ES-I3 (cell line): ENCODE results near the gene NIPSNAP2.
"Not testable (repeated sequence)": the region's sequence is repeated elsewhere in the genome, so short reads cannot be mapped to it uniquely, and the experiment has no call there.

ENCODE experiments used
- H3K36me3 ChIP-seq: 2 replicates; pipeline ENCODE4 v1.6.1; 2013; ENCODE audit warnings: mild to moderate bottlenecking, low read length, control low read depth, moderate library complexity; ENCODE audit not compliant: insufficient read depth
- H3K4me1 ChIP-seq: 2 replicates; pipeline ENCODE4 v1.6.1; 2013; ENCODE audit warnings: mild to moderate bottlenecking, control low read depth, low read length; ENCODE audit not compliant: insufficient read depth
- H3K9ac ChIP-seq: 2 replicates; pipeline ENCODE4 v1.6.1; 2013; ENCODE audit warnings: low read depth, mild to moderate bottlenecking, low read length, moderate library complexity
- H3K9me3 ChIP-seq: 2 replicates; pipeline ENCODE4 v1.6.1; 2013; ENCODE audit warnings: mild to moderate bottlenecking, low read length, moderate library complexity; ENCODE audit not compliant: control insufficient read depth, insufficient read depth

Gene NIPSNAP2

DNA sequence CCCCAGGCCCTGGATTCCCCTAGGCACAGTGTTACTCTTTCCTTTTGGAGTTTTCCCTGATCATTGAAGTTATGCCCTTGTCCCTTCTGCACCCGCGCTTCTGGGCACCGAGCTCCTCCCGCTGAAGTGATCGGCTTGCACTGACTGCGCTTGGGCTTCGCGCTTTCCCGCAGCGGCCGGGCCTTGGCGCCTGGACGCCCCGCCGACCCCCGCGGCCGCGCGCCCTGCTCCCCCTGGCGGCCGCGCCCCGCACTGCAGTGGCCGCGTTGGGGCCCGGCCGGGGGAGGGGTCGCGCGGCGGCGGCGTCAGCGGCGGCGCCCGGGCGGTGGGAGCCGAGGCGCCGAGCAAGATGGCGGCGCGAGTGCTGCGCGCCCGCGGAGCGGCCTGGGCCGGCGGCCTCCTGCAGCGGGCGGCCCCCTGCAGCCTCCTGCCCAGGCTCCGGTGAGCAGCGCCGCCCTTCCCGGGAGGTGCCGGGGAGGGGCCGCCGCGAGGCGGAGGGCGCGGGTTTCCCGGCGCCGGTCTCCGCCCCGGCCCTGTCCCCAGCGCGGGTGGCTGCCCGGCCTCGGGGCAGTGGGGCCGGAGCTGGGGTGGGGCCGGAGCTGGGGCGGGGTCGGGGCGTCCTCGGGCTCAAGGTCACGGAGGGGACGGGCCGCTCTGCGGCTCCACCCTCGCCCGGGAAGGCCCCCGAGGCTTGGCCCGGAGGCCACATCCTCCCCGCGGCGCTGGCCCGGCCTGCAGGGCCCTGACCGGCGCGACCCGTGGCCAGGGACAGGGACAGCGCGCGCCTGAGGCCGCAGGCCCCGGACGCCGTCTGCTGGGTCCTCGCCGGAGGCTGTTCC is at the start of gene NIPSNAP2:
NIPSNAP2 (plus strand) TSS at position 325 of the 839 bp plus-strand sequence; CDS start at position 350, 25 bp downstream.
- Histone ChIP-seq H3K9ac (peak within 1 kb of the TSS; percentile 84), H3K4me1 (peaks cover 5% of the 10 kb centered on the region; the same call in 1 of the 2 replicates), H3K9me3 (no peaks in the 10 kb centered on the region), H3K36me3 (peaks cover 3% of the 10 kb centered on the region)

DNA sequence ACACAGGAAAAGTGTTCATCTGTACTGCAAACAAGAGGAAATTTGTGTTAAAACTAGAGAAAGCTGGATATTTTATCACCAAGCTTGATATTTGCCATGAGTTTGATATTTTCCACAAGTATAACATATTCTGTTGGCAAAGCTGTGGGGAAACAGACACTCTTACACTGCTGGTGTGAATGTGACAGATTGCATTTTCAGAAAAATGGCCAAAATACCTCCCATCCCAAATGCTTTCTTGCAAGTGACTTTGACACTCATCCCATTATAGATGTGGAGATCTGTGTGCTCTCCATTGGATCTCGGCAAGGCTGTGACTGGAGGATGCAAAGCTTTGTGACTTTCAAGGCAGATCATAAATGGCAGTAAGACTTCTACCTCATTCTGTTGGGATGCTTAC is 46.6 kb upstream of the NIPSNAP2 start:
- Histone ChIP-seq H3K4me1 (no peaks in the 10 kb centered on the region), H3K36me3 (no peaks in the 10 kb centered on the region), H3K9ac (no peak overlapping the region), H3K9me3 (no peaks in the 10 kb centered on the region)

DNA sequence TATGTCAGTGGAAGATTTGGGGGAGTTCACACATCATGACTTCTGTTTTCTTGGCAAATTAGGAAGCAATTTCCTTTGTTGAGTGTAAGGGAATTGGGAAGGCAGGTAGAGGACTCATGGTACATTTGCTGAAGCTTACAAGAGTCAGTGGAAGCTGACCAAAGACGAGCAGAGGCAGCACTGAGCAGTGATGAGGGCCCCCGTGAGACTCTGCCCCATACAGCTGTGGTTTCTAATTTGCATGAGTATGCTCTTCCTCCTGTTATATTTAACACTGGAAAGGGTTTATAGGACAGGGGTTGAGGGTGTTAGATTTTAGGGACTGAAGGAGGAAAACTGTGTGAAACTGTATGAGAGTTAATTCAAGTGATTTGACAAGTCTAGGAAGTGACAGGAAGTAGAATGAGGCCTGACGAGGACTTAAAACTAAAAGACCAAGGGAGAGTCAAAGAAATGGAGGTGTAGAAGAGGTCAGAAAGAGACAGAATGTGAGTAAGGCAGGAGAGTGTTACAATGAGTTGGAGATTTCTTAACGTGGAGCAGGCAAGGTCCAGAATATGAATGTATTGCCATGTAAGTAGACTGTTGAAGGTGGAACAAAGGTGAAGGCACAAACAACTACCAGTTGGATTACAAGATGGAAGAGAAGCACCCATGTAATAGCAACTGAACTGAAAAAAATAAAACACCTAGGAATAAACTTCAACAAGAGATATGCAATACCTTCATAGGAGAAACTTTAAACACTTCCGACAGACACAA is 36.2 kb upstream of the NIPSNAP2 start:
- Histone ChIP-seq H3K36me3 (no peaks in the 10 kb centered on the region), H3K4me1 (no peaks in the 10 kb centered on the region), H3K9me3 (no peaks in the 10 kb centered on the region), H3K9ac (no peak overlapping the region)

DNA sequence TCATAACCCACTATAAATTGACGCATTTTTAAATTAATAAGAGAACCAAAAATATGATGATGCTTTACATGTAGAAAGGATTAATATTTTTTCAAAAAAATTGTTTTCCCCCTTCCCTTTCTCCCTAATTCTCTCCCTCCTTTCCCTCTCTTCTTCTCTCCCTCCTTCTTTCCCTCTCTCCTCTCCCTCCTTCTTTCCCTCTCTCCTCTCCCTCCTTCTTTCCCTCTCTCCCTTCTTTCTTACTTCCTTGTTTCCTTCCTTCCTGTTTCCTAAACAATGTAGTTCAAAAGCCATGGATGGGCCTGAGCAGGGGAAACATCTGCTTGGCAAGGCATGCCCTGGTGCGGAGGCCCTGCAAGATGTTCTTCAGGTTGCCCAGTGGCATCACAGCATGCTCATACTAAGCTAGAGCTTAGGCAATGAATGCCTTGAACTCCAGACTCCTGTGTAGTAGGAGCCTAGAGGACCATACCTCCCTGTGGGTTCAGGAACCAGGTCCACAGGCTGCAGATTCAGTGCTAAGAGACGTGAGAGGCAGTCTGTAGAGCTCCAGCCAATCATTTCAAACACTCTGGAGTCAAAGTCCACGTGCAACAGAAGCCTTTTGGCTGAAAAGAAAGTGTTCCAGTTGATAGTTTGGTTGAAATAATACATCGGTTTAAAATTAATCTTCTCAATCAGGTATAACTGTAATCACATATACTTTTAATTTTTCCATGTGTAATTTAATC is 32.8 kb upstream of the NIPSNAP2 start:
- Histone ChIP-seq H3K9ac (no peak overlapping the region), H3K36me3 (no peaks in the 10 kb centered on the region), H3K9me3 (no peaks in the 10 kb centered on the region), H3K4me1 (no peaks in the 10 kb centered on the region)

DNA sequence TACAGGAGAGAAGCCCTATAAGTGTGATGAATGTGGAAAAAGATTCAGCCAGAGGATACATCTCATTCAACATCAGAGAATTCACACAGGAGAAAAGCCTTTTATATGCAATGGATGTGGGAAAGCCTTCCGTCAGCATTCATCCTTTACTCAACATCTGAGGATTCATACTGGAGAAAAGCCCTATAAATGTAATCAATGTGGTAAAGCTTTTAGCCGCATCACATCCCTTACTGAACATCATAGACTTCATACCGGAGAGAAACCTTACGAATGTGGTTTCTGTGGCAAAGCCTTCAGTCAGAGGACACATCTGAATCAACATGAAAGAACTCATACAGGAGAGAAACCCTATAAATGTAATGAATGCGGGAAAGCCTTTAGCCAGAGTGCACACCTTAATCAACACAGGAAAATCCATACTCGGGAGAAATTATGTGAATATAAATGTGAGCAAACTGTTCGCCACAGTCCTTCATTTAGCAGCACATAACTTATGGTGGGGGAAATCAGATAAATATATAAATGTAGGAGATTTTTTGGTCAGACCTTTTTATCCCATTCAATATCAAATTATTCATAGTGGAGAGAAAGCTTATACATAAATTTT is 24.8 kb upstream of the NIPSNAP2 start:
- Histone ChIP-seq H3K9me3 (peaks cover 4% of the 10 kb centered on the region), H3K9ac (no peak overlapping the region), H3K4me1 (no peaks in the 10 kb centered on the region), H3K36me3 (no peaks in the 10 kb centered on the region)

DNA sequence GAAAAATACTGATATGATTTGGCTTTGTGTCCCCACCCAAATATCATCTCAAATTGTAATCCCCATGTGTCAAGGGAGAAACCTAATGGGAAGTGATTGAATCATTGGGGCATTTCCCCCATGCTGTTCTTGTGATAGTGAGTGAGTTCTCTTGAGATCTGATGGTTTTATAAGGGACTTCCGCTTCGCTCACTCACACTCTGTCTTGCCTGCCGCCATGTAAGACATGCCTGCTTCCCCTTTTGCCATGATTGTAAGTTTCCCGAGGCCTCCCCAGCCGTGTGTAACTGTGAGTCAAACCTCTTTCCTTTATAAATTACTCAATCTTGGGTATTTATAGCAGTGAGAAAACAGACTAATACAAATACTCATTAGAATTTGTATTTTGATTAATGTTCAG is 17.8 kb upstream of the NIPSNAP2 start:
- Histone ChIP-seq H3K9ac (no peak overlapping the region), H3K36me3 (no peaks in the 10 kb centered on the region), H3K9me3 (no peaks in the 10 kb centered on the region), H3K4me1 (no peaks in the 10 kb centered on the region)

DNA sequence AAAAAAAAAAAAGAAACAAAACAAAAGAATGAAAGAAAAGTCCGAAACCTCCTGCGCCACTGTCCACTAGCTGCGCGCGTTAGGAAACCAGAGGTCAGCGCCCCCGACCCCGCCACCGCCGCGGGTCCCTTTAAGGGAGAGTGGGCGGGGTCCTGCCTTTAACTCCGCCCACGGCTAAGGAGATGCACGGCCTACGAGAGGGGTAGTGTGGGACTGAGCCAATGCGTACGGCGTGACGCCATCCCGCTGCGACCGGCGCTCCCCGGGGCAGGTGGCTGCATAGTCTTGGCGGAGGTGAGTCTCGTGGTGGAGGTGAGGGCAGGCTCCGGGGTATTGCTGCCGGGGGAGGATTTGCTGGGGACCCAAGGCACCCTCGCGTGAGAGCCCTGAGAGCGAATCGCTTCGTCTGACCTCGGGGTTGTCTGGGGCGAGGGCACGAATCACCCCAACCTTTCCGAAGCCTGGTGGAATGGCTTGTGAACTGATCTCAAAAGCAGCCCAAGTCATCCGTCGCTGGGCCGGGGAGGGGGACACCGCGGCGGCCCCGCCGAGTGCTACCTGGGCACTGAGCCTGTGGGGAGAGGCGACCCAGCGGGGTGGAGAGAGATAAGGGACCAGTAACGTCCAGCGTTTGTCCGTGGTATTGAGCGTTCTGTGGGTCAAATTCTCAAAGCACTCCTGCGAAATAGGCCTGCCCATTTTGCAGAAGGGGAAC is 12.6 kb upstream of the NIPSNAP2 start, which contains the start of gene MRPS17:
MRPS17 (plus strand) TSS at position 241 of the 715 bp plus-strand sequence. CDS start 1,319 bp downstream, outside the sequence.
- no peaks in the 10 kb centered on the region for H3K9me3 ChIP-seq
- H3K36me3 ChIP-seq, result peaks cover 8% of the 10 kb centered on the region
- peak within 1 kb of the TSS; percentile 88 for H3K9ac ChIP-seq
- no peaks in the 10 kb centered on the region for H3K4me1 ChIP-seq

DNA sequence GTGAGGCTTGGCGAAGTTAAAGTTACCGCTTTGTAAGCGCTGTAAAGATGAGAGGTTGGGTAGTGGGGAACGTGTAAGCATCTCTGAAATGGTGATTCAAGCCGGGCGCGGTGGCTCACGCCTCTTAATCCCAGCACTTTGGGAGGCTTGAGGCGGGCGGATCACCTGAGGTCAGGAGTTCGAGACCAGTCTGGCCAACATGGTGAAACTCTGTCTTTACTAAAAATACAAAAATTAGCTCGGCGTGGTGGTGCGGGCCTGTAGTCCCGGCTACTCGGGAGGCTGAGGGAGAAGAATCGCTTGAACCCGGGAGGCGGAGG is 12.1 kb upstream of the NIPSNAP2 start:
- not testable (repeated sequence) for H3K9me3 ChIP-seq, H3K4me1 ChIP-seq
- H3K9ac ChIP-seq, result peak overlapping the region; percentile 88

DNA sequence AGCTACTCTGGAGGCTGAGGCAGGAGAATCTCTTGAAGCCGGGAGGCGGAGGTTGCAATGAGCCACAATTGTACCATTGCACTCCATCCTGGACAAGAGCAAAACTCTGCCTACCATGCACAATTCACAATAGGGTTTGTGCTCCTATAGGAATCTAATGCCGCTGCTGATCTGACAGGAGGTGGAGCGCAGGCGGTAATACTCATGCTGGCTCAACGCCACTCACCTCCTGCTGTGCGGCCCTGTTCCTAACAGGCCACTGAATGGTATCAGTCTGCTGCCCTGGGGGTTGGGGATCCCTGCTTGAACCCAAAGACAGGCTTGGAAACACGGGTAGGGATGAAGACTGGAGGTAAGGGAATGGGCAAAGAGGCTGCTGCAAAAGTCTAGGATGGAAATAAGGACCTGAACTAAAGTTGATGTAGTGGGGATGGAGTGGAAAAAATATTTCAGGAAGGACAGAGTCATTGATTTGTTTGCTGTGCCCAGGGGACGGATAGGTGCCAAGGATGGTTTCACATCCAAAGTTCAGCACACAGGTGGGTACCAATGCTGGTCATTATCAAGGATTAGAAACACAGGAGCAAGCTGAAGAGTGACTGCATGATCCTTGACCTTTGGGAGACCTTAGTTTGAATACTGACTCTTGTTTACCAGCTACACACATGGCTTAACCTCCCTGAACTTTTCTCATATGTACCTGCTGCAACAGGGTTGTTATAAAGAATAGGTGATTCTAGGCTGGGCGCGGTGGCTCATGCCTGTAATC is 10.5 kb upstream of the NIPSNAP2 start:
- Histone ChIP-seq H3K9ac (no peak overlapping the region), H3K4me1 (no peaks in the 10 kb centered on the region)

More for the DNA sequence above, 12.1 kb upstream of the NIPSNAP2 start:
- H3K36me3 ChIP-seq, result not testable (repeated sequence)

DNA sequence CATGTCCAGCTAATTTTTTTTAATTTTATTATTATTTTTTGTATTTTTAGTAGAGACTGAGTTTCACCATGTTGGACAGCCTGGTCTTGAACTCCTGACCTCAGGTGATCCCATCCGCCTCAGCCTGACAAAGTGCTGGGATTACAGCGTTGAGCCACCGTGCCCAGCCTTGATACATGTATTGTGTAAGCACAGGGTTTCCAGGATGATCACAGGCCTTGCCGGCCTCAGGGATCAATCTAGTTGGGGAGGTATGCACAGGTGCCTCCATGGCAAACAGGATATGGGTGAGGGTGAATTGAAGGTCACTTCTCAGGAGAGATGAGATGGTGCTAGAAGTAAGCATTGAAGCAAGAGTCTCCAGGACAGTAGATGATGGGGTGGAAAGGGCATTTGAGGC is 7.2 kb upstream of the NIPSNAP2 start:
- H3K4me1 ChIP-seq, result no peaks in the 10 kb centered on the region
- H3K9me3 ChIP-seq, result no peaks in the 10 kb centered on the region
- no peak overlapping the region for H3K9ac ChIP-seq
- H3K36me3 ChIP-seq, result peaks cover 8% of the 10 kb centered on the region

More for the DNA sequence above, 10.5 kb upstream of the NIPSNAP2 start:
- Histone ChIP-seq H3K9me3 (no peaks in the 10 kb centered on the region), H3K36me3 (peaks cover 8% of the 10 kb centered on the region)

DNA sequence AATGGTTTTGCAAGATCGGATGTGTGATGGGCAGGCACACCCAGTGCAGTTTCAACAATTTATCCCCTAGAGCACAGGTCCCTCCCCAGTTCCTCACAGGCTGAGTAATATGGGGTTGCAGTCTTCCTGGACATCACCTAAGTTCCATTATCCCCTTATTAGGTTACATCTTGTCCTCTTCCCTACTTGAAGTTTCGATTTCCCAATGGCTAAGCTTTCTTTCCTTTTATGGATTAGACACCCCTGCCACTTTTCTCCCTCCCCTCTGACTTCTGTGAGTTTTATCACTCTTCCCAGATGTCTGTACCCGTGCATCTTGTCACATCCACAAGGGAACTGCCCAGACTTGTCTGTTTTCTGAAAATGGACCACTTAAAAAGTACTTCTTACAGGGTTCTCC is 2.4 kb upstream of the NIPSNAP2 start:
- H3K9ac ChIP-seq, result no peak overlapping the region
- no peaks in the 10 kb centered on the region for H3K9me3 ChIP-seq
- peaks cover 3% of the 10 kb centered on the region; the same call in 1 of the 2 replicates for H3K36me3 ChIP-seq
- peaks cover 5% of the 10 kb centered on the region; the same call in 1 of the 2 replicates for H3K4me1 ChIP-seq

DNA sequence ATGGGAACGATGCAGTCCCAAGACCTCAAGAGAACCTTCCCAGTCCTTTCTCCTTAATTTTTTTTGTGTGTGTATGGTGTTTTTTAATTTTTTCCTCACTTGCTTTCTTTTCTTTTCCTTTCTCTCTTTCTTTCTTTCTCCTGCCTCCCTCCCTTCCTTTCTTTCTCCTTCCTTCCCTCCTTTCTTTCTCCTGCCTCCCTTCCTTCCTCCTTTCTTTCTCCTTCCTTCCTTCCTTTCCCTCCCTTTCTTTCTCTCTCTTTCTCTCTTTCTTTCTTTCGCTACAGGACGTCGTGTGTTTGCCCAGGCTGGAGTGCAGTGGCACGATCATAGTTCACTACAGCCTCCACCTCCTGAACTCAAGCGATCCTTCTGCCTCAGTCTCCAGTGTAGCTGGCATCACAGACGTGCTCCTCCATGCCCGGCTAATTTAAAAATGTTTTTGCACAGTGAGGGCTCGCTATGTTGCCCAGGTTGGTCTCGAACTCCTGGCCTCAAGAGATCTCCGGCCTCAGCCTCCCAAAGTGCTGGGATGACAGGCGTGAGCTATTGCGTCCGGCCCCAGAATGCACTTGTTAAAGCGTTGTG is 709 bp upstream of the NIPSNAP2 start:
- Histone ChIP-seq H3K4me1 (peaks cover 5% of the 10 kb centered on the region; the same call in 1 of the 2 replicates), H3K9me3 (no peaks in the 10 kb centered on the region), H3K9ac (peak overlapping the region; percentile 41; the same call in 1 of the 2 replicates), H3K36me3 (peaks cover 3% of the 10 kb centered on the region; the same call in 1 of the 2 replicates)

DNA sequence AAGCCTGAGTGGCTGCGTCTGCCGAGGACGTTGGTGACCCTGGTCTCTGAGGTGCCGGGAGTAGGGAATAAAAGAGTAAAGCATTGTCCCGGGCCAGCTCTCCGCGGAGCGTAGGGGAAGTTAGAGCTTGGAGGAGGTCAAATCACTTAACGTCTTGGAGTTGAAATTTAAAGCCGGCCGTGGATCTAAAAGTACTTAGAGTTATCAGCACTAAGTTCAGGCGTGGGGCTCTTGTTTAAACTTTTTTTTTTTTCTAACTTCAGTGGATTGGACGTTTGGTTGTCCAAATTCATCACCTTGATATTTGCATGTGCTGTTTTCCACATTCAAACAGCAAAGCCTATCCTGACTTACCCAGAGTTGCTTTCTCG is 700 bp downstream of the NIPSNAP2 start:
- H3K9me3 ChIP-seq, result no peaks in the 10 kb centered on the region
- H3K36me3 ChIP-seq, result peaks cover 3% of the 10 kb centered on the region
- H3K4me1 ChIP-seq, result peaks cover 5% of the 10 kb centered on the region; the same call in 1 of the 2 replicates
- peak overlapping the region; percentile 84 for H3K9ac ChIP-seq
